Measurements from ENCODE around the gene TINAGL1. TPM values are rescaled to one million over a fixed set of nuclear protein-coding genes. Genes with fewer than 3 reads are reported as not detected.

TINAGL1 gene
- total RNA-seq, 1 donor from 2014 or later = 5.7 TPM

DNA sequence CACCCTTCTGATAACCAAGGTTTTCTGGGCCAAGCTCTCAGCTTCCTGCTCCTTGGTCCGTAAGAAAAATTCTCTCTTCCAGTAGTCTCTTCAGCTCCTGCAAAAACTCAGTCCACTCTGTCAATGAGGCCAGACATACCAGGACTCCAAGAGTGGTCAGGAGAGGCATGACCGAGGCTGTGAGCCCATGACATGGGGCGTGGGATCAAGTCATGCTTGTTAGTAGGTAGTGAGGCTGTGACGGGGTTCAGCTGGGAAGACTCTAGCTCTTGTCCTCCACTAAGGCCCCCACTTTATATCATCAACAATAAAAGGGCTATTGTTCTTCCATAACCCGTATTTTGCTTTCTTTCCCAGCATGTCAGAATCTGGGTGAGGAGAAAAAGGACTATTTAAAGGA lies 31.0 kb downstream of the TINAGL1 start:
- H3K27me3 Mint-ChIP-seq (ENCODE audit: low read depth, unreplicated experiment) = peaks cover 5% of the 10 kb centered on the region
- TF ChIP-seq, protein P1, sequence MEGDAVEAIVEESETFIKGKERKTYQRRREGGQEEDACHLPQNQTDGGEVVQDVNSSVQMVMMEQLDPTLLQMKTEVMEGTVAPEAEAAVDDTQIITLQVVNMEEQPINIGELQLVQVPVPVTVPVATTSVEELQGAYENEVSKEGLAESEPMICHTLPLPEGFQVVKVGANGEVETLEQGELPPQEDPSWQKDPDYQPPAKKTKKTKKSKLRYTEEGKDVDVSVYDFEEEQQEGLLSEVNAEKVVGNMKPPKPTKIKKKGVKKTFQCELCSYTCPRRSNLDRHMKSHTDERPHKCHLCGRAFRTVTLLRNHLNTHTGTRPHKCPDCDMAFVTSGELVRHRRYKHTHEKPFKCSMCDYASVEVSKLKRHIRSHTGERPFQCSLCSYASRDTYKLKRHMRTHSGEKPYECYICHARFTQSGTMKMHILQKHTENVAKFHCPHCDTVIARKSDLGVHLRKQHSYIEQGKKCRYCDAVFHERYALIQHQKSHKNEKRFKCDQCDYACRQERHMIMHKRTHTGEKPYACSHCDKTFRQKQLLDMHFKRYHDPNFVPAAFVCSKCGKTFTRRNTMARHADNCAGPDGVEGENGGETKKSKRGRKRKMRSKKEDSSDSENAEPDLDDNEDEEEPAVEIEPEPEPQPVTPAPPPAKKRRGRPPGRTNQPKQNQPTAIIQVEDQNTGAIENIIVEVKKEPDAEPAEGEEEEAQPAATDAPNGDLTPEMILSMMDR (IDR thresholded peaks at IDR 0.05; ENCODE audit: insufficient read depth, low read depth, low read length) = no peak
- TF ChIP-seq EZH2 (IDR thresholded peaks at IDR 0.05; ENCODE audit: insufficient read depth, low read length) = no peak
- Histone ChIP-seq H3K4me1 (ENCODE audit: insufficient read depth, low read length) (peaks cover 5% of the 10 kb centered on the region), H3K9ac (ENCODE audit: low read length) (no peak overlapping the region), H4K20me1 (ENCODE audit: insufficient read depth, low read length) (no peaks in the 10 kb centered on the region), H3K4me3 (ENCODE audit: insufficient read depth, low read depth, low read length) (no peak overlapping the region), H2AFZ (ENCODE audit: low read depth, low read length) (no peak overlapping the region), H3K9me3 (ENCODE audit: insufficient read depth, low read depth, low read length) (no peaks in the 10 kb centered on the region), H3K27ac (ENCODE audit: low read depth, low read length) (no peak overlapping the region), H3K4me2 (ENCODE audit: low read length) (no peak overlapping the region), H3K79me2 (ENCODE audit: insufficient read depth, low read length) (no peaks in the 10 kb centered on the region), H3K27me3 (ENCODE audit: insufficient read depth, low read length) (no peaks in the 10 kb centered on the region), H3K36me3 (ENCODE audit: insufficient read depth, low read length) (no peaks in the 10 kb centered on the region)
- H3K9me3 Mint-ChIP-seq (ENCODE audit: unreplicated experiment) = peaks cover 3% of the 10 kb centered on the region
- FAIRE-seq (no peak), DNase-seq (ENCODE audit: low read depth) (no peak)
- H3K4me3 Mint-ChIP-seq (ENCODE audit: unreplicated experiment) = no peak overlapping the region
- peaks cover 5% of the 10 kb centered on the region for H3K4me1 Mint-ChIP-seq (ENCODE audit: low read depth, unreplicated experiment)
- no peaks in the 10 kb centered on the region for H3K36me3 Mint-ChIP-seq (ENCODE audit: low read depth, unreplicated experiment)
- H3K27ac Mint-ChIP-seq (ENCODE audit: unreplicated experiment) = no peak overlapping the region

DNA sequence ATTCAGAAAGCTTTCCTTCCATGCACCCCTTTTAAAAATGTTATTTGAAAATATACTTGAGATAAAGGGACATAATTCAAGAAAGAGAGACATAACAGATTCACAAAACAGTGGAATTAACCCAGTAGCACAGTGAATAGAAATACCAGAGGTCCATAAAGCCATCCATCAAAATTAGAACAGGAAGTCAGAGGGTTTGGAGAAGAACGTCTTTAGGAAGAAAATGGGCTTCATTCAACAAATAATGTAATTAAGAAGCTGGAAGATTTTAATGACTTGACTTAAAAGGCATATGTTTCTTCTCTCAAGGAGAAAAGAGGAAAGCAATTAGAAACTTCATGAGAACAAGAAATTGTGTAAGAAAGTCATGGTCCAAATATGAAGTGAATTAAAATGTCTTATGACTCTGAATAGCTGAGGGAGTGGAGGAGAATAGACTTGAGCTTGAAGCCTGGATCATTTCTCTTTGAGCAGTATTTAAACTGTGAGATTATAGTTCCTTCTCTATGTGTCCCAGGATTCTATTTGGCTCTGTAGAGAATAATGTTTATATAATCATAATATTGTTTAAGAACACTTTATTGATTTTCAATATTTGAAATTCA lies 33.3 kb downstream of the TINAGL1 start:
- no peak overlapping the region for H3K4me3 Mint-ChIP-seq (ENCODE audit: unreplicated experiment)
- Histone ChIP-seq H3K9ac (ENCODE audit: low read length) (no peak overlapping the region), H3K27ac (ENCODE audit: low read depth, low read length) (no peak overlapping the region), H4K20me1 (ENCODE audit: insufficient read depth, low read length) (no peaks in the 10 kb centered on the region), H2AFZ (ENCODE audit: low read depth, low read length) (no peak overlapping the region), H3K9me3 (ENCODE audit: insufficient read depth, low read depth, low read length) (no peaks in the 10 kb centered on the region), H3K4me3 (ENCODE audit: insufficient read depth, low read depth, low read length) (no peak overlapping the region), H3K4me2 (ENCODE audit: low read length) (no peak overlapping the region), H3K36me3 (ENCODE audit: insufficient read depth, low read length) (no peaks in the 10 kb centered on the region), H3K27me3 (ENCODE audit: insufficient read depth, low read length) (no peaks in the 10 kb centered on the region), H3K79me2 (ENCODE audit: insufficient read depth, low read length) (no peaks in the 10 kb centered on the region), H3K4me1 (ENCODE audit: insufficient read depth, low read length) (peaks cover 5% of the 10 kb centered on the region)
- no peak for DNase-seq (ENCODE audit: low read depth)
- H3K27me3 Mint-ChIP-seq (ENCODE audit: low read depth, unreplicated experiment) = peaks cover 5% of the 10 kb centered on the region
- H3K36me3 Mint-ChIP-seq (ENCODE audit: low read depth, unreplicated experiment) = no peaks in the 10 kb centered on the region
- peaks cover 3% of the 10 kb centered on the region for H3K9me3 Mint-ChIP-seq (ENCODE audit: unreplicated experiment)
- TF ChIP-seq, protein P1 (IDR thresholded peaks at IDR 0.05; ENCODE audit: insufficient read depth, low read depth, low read length) = no peak
- no peak for TF ChIP-seq EZH2 (IDR thresholded peaks at IDR 0.05; ENCODE audit: insufficient read depth, low read length)
- FAIRE-seq = no peak
- peaks cover 5% of the 10 kb centered on the region for H3K4me1 Mint-ChIP-seq (ENCODE audit: low read depth, unreplicated experiment)
- no peak overlapping the region for H3K27ac Mint-ChIP-seq (ENCODE audit: unreplicated experiment)

DNA sequence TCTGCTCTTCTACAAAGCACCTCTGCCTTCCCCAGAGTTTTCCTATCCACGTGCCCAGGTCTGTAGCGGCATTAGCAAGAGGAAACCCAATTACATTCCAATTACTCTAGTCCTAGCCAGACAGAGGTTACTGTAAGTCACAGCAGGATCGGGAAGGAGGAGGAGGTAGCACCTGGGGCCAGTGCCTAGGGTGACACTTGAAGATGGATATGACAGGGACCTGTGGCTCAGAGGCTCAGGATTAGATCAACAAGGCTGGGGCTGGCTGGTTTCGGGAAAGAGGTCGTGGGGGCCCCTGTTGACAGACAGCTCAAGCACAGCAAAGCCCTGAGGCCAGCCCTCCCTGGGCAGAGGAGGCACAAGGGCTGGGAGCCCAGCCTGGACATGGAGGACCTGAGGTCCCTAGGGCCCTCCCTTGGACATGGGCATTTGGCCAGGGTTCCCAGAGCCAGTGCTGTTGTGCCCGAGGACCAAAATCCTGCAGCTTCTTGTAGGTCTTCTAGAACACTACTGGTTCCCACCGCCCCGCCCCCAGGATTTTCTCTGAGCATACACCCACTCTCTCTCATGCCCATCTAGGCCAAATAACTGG lies 38.2 kb downstream of the TINAGL1 start:
- no peak overlapping the region for H3K4me3 ChIP-seq (ENCODE audit: insufficient read depth, low read depth, low read length)
- H3K4me1 ChIP-seq (ENCODE audit: insufficient read depth, low read length) = peaks cover 4% of the 10 kb centered on the region
- no peak for TF ChIP-seq EZH2 (IDR thresholded peaks at IDR 0.05; ENCODE audit: insufficient read depth, low read length)
- TF ChIP-seq, protein P1 (IDR thresholded peaks at IDR 0.05; ENCODE audit: insufficient read depth, low read depth, low read length) = no peak
- Mint-ChIP-seq H3K27me3 (ENCODE audit: low read depth, unreplicated experiment) (peaks cover 25% of the 10 kb centered on the region), H3K27ac (ENCODE audit: unreplicated experiment) (no peak overlapping the region), H3K4me3 (ENCODE audit: unreplicated experiment) (no peak overlapping the region), H3K9me3 (ENCODE audit: unreplicated experiment) (peaks cover 3% of the 10 kb centered on the region), H3K36me3 (ENCODE audit: low read depth, unreplicated experiment) (no peaks in the 10 kb centered on the region), H3K4me1 (ENCODE audit: low read depth, unreplicated experiment) (peaks cover 10% of the 10 kb centered on the region)
- no peaks in the 10 kb centered on the region for H4K20me1 ChIP-seq (ENCODE audit: insufficient read depth, low read length)
- DNase-seq (ENCODE audit: low read depth) (no peak), FAIRE-seq (no peak)
- H3K4me2 ChIP-seq (ENCODE audit: low read length) = no peak overlapping the region
- H2AFZ ChIP-seq (ENCODE audit: low read depth, low read length) = no peak overlapping the region
- no peaks in the 10 kb centered on the region for H3K36me3 ChIP-seq (ENCODE audit: insufficient read depth, low read length)
- H3K9ac ChIP-seq (ENCODE audit: low read length) = no peak overlapping the region
- peaks cover 7% of the 10 kb centered on the region for H3K27me3 ChIP-seq (ENCODE audit: insufficient read depth, low read length)
- no peaks in the 10 kb centered on the region for H3K9me3 ChIP-seq (ENCODE audit: insufficient read depth, low read depth, low read length)
- no peaks in the 10 kb centered on the region for H3K79me2 ChIP-seq (ENCODE audit: insufficient read depth, low read length)
- no peak overlapping the region for H3K27ac ChIP-seq (ENCODE audit: low read depth, low read length)

All from astrocyte (in vitro differentiated cells and primary cell).